ENCODE data around the gene KIAA0753.

Gene KIAA0753

GRCh38 chr17:6548578-6549330 lies 91.8 kb downstream of the KIAA0753 start:
- no peak for DNase-seq (ENCODE audit: low read depth in 2 of 2)

- no peak for DNase-seq (ENCODE audit: low read depth in 2 of 2)
Observed at GRCh38 chr17:6548034-6548433, 92.5 kb downstream of the KIAA0753 start.

- no peak for DNase-seq (ENCODE audit: low read depth in 2 of 2)
Observed at GRCh38 chr17:6547336-6547735, 93.2 kb downstream of the KIAA0753 start.

GRCh38 chr17:6546069-6546718 lies 94.3 kb downstream of the KIAA0753 start:
- DNase-seq (ENCODE audit: low read depth in 2 of 2): no peak

- no peak for DNase-seq (ENCODE audit: low read depth in 2 of 2)
Observed at GRCh38 chr17:6545291-6545690, 95.2 kb downstream of the KIAA0753 start.

- DNase-seq (ENCODE audit: low read depth in 2 of 2): no peak
Observed at GRCh38 chr17:6544011-6544370, 96.5 kb downstream of the KIAA0753 start.

- no peak for DNase-seq (ENCODE audit: low read depth in 2 of 2)
Observed at GRCh38 chr17:6543079-6544010, 97.2 kb downstream of the KIAA0753 start.

GRCh38 chr17:6542577-6542976 lies 97.9 kb downstream of the KIAA0753 start:
- no peak for DNase-seq (ENCODE audit: low read depth in 2 of 2)

GRCh38 chr17:6541886-6542285 lies 98.6 kb downstream of the KIAA0753 start:
- no peak for DNase-seq (ENCODE audit: low read depth in 2 of 2)

GRCh38 chr17:6539871-6540270 lies 100.6 kb downstream of the KIAA0753 start:
- DNase-seq (ENCODE audit: low read depth in 2 of 2): no peak

GRCh38 chr17:6536566-6537065 lies 103.9 kb downstream of the KIAA0753 start:
- DNase-seq (ENCODE audit: low read depth in 2 of 2): no peak

GRCh38 chr17:6536053-6536452 lies 104.5 kb downstream of the KIAA0753 start:
- DNase-seq (ENCODE audit: low read depth in 2 of 2): no peak

GRCh38 chr17:6534846-6535514 lies 105.5 kb downstream of the KIAA0753 start:
- DNase-seq (ENCODE audit: low read depth in 2 of 2): no peak

- no peak for DNase-seq (ENCODE audit: low read depth in 2 of 2)
Observed at GRCh38 chr17:6532441-6532885, 108.0 kb downstream of the KIAA0753 start.

GRCh38 chr17:6531575-6531974 lies 108.9 kb downstream of the KIAA0753 start:
- DNase-seq (ENCODE audit: low read depth in 2 of 2): no peak

GRCh38 chr17:6530324-6530920 lies 110.1 kb downstream of the KIAA0753 start:
- no peak for DNase-seq (ENCODE audit: low read depth in 2 of 2)

GRCh38 chr17:6528557-6528956 lies 112.0 kb downstream of the KIAA0753 start:
- DNase-seq (ENCODE audit: low read depth in 2 of 2): no peak

Measured in stimulated activated CD4-positive, alpha-beta T cell treated with anti-CD3 and anti-CD28 coated beads, Interleukin-12 subunit alpha, Interleukin-12 subunit beta, amount 100 ng/mL, for 24 hours (primary cell).